Ectodermal cell (in vitro differentiated cells): ENCODE data around the gene DDR2.

Experiments used
- H3K27ac ChIP-seq: 2 replicates; pipeline ENCODE4 v1.7.0; 2013; ENCODE audit warnings: mild to moderate bottlenecking, low read depth, low read length; ENCODE audit not compliant: insufficient read depth, poor library complexity, severe bottlenecking
- H3K27me3 ChIP-seq: 2 replicates; pipeline ENCODE4 v1.7.0; 2013; ENCODE audit warnings: mild to moderate bottlenecking, low read length; ENCODE audit not compliant: insufficient read depth, control insufficient read depth, poor library complexity, severe bottlenecking
- H3K36me3 ChIP-seq: one replicate; pipeline ENCODE4 v1.7.0; 2013; ENCODE audit warnings: low read length; ENCODE audit not compliant: control insufficient read depth, insufficient read depth
- H3K4me1 ChIP-seq: one replicate; pipeline ENCODE4 v1.7.0; 2013; ENCODE audit warnings: low read length; ENCODE audit not compliant: control insufficient read depth, insufficient read depth
- H3K4me3 ChIP-seq: 2 replicates; pipeline ENCODE4 v1.7.0; 2013; ENCODE audit warnings: low read depth, low read length, control low read depth; ENCODE audit not compliant: insufficient read depth
- H3K9me3 ChIP-seq: 2 replicates; pipeline ENCODE4 v1.7.0; 2013; ENCODE audit warnings: mild to moderate bottlenecking, low read length, moderate library complexity; ENCODE audit not compliant: control insufficient read depth
- WGBS, 2 experiments: methylation state at CpG; one replicate each; pipeline ENCODE4 v1.1.7; 2013; ENCODE audit warnings: missing lambda C conversion rate in 2 of 2; 5-methylcytosine and 5-hydroxymethylcytosine counted together

Gene DDR2

GRCh38 chr1:162753001-162753658 lies 120.9 kb downstream of the DDR2 start:
- H3K36me3 ChIP-seq = no peaks in the 10 kb centered on the region
- WGBS, 2 experiments = 92 to 95% methylated on average over 1 of the region's 1 CpG
- no peaks in the 10 kb centered on the region for H3K4me1 ChIP-seq
- no peaks in the 10 kb centered on the region for H3K27me3 ChIP-seq
- no peak overlapping the region for H3K27ac ChIP-seq
- no peaks in the 10 kb centered on the region for H3K9me3 ChIP-seq
- H3K4me3 ChIP-seq = no peak overlapping the region

GRCh38 chr1:162753998-162754585 lies 121.8 kb downstream of the DDR2 start:
- Histone ChIP-seq H3K4me1 (no peaks in the 10 kb centered on the region), H3K9me3 (no peaks in the 10 kb centered on the region), H3K27me3 (no peaks in the 10 kb centered on the region), H3K36me3 (no peaks in the 10 kb centered on the region), H3K4me3 (no peak overlapping the region), H3K27ac (no peak overlapping the region)
- 80 to 94% methylated on average over 1 of the region's 1 CpG for WGBS, 2 experiments

GRCh38 chr1:162755306-162755705 lies 123.0 kb downstream of the DDR2 start:
- H3K27me3 ChIP-seq = no peaks in the 10 kb centered on the region
- 87 to 89% methylated on average over 3 of the region's 3 CpGs for WGBS, 2 experiments
- no peaks in the 10 kb centered on the region for H3K36me3 ChIP-seq
- H3K4me1 ChIP-seq = no peaks in the 10 kb centered on the region
- no peaks in the 10 kb centered on the region for H3K9me3 ChIP-seq
- H3K27ac ChIP-seq = no peak overlapping the region
- H3K4me3 ChIP-seq = no peak overlapping the region

- H3K4me3 ChIP-seq = no peak overlapping the region
- no peak overlapping the region for H3K27ac ChIP-seq
- 89 to 90% methylated on average over 4 to 5 of the region's 5 CpGs for WGBS, 2 experiments
- H3K36me3 ChIP-seq = no peaks in the 10 kb centered on the region
- H3K4me1 ChIP-seq = no peaks in the 10 kb centered on the region
- H3K27me3 ChIP-seq = no peaks in the 10 kb centered on the region
- no peaks in the 10 kb centered on the region for H3K9me3 ChIP-seq
Measured at GRCh38 chr1:162756523-162756922, 124.3 kb downstream of the DDR2 start.

- Histone ChIP-seq H3K9me3 (no peaks in the 10 kb centered on the region), H3K4me1 (no peaks in the 10 kb centered on the region), H3K4me3 (no peak overlapping the region), H3K27me3 (no peaks in the 10 kb centered on the region), H3K36me3 (no peaks in the 10 kb centered on the region), H3K27ac (no peak overlapping the region)
- 86 to 92% methylated on average over 1 of the region's 1 CpG for WGBS, 2 experiments
Measured at GRCh38 chr1:162757476-162757875, 125.2 kb downstream of the DDR2 start.

GRCh38 chr1:162765788-162766187 lies 133.5 kb downstream of the DDR2 start:
- Histone ChIP-seq H3K4me3 (no peak overlapping the region), H3K4me1 (no peaks in the 10 kb centered on the region), H3K36me3 (no peaks in the 10 kb centered on the region), H3K27me3 (no peaks in the 10 kb centered on the region), H3K9me3 (no peaks in the 10 kb centered on the region), H3K27ac (no peak overlapping the region)
- 100% methylated on average over 1 of the region's 1 CpG; no CpG with 5 or more reads in 1 of the 2 experiments for WGBS, 2 experiments

GRCh38 chr1:162772571-162773154 lies 140.4 kb downstream of the DDR2 start:
- Histone ChIP-seq H3K27me3 (no peaks in the 10 kb centered on the region), H3K4me3 (no peak overlapping the region), H3K9me3 (no peaks in the 10 kb centered on the region), H3K4me1 (no peaks in the 10 kb centered on the region), H3K27ac (no peak overlapping the region), H3K36me3 (no peaks in the 10 kb centered on the region)
- whole genome bisulfite sequencing, 2 experiments = 85 to 98% methylated on average over 3 of the region's 4 CpGs

GRCh38 chr1:162774007-162774406 lies 141.7 kb downstream of the DDR2 start:
- H3K27me3 ChIP-seq = no peaks in the 10 kb centered on the region
- H3K4me3 ChIP-seq = no peak overlapping the region
- H3K36me3 ChIP-seq = no peaks in the 10 kb centered on the region
- no peaks in the 10 kb centered on the region for H3K9me3 ChIP-seq
- no peak overlapping the region for H3K27ac ChIP-seq
- no peaks in the 10 kb centered on the region for H3K4me1 ChIP-seq

GRCh38 chr1:162779043-162779442 lies 146.8 kb downstream of the DDR2 start:
- Histone ChIP-seq H3K36me3 (no peaks in the 10 kb centered on the region), H3K9me3 (no peaks in the 10 kb centered on the region), H3K4me3 (no peak overlapping the region), H3K27ac (no peak overlapping the region), H3K4me1 (no peaks in the 10 kb centered on the region), H3K27me3 (no peaks in the 10 kb centered on the region)
- WGBS, 2 experiments = 96 to 100% methylated on average over 1 of the region's 1 CpG

GRCh38 chr1:162782671-162783070 lies 150.4 kb downstream of the DDR2 start:
- no peaks in the 10 kb centered on the region for H3K4me1 ChIP-seq
- H3K9me3 ChIP-seq = no peaks in the 10 kb centered on the region
- no peak overlapping the region for H3K4me3 ChIP-seq
- H3K36me3 ChIP-seq = no peaks in the 10 kb centered on the region
- H3K27ac ChIP-seq = no peak overlapping the region
- H3K27me3 ChIP-seq = no peaks in the 10 kb centered on the region
